ENCODE results near the gene RSRC2.

The RSRC2 gene

DNA sequence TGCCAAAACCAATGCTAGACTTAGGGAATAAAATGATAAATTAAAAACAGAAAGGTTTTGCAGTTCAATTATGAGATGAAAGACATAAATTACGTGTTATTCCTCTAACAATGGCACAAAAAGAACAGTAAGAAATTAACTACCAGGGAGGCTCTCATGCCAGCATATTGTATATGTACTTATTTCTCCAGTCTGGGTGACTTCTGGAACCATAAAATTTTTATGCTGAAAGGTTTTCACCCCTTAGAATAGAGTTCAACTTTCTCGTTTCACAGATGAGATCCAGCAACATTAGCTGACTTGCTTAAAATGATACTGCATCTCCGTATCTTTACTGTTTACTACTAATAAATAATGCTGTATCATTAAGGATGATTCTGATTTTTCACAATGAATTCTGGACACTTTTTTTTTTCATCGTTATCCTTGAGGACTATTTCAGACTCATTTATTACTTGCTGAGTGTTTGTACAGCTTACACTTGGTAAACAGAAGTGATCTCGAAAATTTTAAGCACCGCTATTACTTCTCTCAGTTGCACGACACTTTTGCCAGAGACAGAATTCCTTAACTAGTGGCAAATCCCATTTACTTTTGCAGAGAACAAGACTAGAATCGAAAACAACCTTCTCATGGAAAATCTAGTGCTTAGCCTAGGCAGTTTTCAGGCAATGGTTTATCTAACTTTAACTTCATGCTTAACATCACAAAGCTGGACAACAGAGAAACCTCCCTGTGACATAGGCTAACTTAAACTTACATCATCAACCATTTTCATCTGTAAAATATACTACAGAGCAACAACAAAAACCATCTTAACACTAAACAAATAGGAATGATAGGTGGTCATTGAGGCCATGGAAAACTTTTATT lies 2.7 kb downstream of the RSRC2 start:
- TF ChIP-seq, protein P1, sequence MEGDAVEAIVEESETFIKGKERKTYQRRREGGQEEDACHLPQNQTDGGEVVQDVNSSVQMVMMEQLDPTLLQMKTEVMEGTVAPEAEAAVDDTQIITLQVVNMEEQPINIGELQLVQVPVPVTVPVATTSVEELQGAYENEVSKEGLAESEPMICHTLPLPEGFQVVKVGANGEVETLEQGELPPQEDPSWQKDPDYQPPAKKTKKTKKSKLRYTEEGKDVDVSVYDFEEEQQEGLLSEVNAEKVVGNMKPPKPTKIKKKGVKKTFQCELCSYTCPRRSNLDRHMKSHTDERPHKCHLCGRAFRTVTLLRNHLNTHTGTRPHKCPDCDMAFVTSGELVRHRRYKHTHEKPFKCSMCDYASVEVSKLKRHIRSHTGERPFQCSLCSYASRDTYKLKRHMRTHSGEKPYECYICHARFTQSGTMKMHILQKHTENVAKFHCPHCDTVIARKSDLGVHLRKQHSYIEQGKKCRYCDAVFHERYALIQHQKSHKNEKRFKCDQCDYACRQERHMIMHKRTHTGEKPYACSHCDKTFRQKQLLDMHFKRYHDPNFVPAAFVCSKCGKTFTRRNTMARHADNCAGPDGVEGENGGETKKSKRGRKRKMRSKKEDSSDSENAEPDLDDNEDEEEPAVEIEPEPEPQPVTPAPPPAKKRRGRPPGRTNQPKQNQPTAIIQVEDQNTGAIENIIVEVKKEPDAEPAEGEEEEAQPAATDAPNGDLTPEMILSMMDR (IDR thresholded peaks at IDR 0.05) = no peak

DNA sequence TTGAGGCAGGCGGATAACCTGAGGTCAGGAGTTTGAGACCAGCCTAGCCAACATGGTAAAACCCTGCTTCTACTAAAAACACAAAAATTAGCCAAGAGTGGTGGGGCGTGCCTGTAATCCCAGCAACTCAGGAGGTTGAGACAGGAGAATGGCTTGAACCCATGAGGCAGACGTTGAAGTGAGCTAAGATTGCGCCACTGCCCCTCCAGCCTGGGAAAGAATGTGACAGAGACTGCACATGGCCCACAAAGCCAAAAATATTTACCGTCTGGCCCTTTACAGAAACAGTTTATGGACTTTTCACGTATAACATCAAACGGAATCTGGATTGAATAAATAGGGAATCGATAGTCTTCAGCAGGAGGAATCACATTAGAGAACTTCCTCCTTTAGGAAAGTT lies 3.5 kb downstream of the RSRC2 start:
- TF ChIP-seq, protein P1 (IDR thresholded peaks at IDR 0.05) = no peak

DNA sequence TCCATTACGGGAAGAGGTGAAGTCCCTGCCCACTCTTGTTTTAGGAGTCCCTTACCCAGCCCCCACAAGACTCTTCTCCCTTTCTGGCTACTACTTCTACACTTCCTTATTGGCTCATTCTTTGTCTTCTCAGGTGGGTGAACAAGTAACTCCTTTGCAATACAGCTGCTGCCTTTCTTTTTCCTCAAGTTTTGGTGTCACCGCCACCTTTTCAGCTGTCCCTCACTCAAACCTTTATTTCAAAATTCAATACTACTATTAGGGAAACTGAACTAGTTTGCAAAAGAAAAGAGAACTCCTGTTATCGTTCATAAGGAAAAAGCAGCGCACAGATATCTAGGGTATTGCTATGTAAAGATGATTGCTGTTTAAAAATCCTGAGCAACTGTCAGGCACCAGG lies 6.1 kb downstream of the RSRC2 start:
- TF ChIP-seq, protein P1 (IDR thresholded peaks at IDR 0.05) = no peak

DNA sequence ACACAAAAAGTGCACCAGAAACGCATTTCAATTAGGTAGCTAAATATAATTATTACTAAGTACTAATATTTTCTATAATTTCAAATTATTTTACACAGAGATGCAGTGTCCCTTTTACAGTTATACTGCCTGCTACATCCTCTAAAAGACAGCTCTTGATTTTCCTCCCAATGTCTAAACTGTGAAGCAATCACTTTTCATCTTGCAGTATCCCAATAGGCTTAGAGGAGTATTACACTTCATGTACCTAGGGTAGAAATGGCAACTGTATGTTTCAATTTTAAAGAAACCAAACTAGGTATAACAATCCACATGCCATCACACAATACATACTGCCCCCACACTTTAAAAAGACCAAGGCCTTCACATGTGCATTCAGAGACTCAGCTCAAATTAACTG lies 7.3 kb downstream of the RSRC2 start:
- TF ChIP-seq, protein P1 (IDR thresholded peaks at IDR 0.05) = no peak

DNA sequence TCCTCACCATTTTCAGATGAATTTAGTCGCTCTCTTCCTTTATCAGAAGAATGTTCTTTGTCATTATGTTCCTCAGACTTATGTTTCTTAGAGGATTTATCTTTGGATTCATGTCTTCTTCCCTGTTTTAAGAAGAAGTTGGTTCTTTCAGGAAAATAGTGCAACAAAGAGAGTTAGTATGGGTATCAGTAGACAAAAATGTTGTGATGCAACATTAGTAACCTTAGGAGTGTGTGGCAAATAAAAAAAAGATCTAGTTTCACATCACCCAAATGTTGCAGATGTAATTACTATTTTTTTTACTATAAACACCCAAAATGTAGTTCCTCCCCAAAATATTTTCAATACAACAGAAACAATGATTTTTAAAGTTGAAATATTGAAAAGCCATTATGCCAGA lies 7.8 kb downstream of the RSRC2 start:
- TF ChIP-seq, protein P1 (IDR thresholded peaks at IDR 0.05) = no peak

DNA sequence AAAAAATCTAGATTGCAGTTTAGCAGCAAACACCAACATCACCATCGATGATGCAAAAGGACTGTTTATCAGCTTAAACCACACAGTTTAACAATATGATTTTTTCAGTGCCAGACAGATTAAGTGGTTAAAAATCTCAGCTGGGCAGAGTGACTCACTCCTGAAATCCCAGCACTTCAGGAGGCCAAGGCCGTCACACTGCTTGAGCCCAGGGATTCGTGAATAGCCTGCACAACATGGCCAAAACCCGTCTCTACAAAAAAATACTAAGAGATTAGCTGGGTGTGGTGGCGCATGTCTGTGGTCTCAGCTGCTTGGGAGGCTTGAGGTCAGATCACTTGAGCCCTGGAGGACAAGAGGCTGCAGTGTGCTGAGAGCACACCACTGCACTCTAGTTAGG lies 8.9 kb downstream of the RSRC2 start:
- TF ChIP-seq, protein P1 (IDR thresholded peaks at IDR 0.05) = no peak

DNA sequence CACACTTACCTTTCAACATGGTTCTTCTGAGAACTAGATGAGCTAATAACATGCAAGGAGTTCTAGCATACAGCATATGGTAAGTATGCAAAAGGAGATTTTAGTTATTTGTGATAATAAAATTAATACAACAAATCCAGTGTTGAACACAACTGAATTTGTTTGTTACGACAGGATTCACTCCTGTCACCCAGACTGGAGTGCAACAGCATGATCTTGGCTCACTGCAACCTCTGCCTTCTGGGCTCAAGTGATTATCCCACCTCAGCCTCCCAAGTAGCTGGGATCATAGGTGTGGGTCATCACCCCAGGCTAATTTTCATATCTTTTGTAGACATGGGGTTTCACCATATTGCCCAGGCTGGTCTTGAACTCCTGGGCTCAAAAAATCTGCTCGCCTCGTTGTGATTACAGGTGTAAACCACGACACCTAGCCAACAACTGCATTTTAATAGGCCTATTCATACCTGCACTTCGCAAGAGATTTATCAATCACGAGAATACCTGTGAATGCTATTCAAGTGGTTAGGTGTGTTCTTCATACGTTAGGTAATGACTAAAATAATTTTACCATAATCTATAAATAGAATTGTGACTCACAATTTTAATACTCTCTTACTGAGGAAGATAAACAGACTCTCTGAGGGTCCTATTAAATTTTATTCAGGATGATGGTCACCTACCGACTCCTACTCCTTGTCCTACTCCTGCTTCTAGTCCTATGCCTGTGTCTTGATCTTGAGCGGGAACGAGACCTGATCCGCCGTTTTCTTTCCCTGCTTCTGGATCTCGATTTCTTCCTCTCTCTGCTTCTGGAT lies 10.0 kb downstream of the RSRC2 start:
- TF ChIP-seq, protein P1 (IDR thresholded peaks at IDR 0.05) = no peak
